ENCODE measurements around the gene CUEDC2. TPM values are rescaled to one million over a fixed set of nuclear protein-coding genes. Genes with fewer than 3 reads are reported as not detected.

Gene CUEDC2
- total RNA-seq, 1 donor from 2014 or later = 30.6 TPM

- DNase-seq (ENCODE audit: low read depth in 2 of 2) = no peak
These were observed 21.8 kb downstream of the CUEDC2 start for GRCh38 chr10:102410429-102411073.

- DNase-seq (ENCODE audit: low read depth in 2 of 2) = no peak
These were observed 22.6 kb downstream of the CUEDC2 start for GRCh38 chr10:102409604-102410428.

- peak in 1 of 2 donors; percentile 14 for DNase-seq (ENCODE audit: low read depth in 2 of 2)
These were observed 23.4 kb downstream of the CUEDC2 start for GRCh38 chr10:102408728-102409603.

DNA sequence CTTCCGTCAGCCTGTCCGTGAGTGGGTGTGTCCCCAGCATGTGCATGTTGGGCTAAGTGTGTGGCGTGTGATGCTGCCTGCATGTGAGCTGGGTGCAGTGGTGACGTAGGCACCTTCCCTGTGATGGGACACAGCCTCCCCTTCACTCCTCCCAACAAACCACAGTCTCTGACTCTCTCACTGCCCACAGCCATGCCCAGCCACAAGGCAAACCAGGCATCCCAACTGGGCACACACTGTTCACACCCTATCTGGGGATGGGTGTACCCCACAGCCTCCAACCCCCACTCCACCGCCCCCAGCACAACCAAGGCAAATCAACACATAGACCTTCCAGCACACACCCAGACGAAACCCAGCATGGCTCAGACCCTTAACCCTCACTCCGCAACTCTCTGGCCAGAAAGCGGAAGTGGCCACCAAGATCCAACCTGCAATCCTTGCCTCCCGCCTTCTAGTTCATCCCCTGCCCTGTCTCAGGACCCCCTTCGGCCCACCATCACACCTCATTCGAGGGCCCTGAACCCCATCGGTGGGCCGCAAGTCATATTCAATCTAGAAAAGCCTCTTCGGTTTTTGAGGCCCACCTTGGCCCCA, 24.1 kb downstream of the CUEDC2 start:
- DNase-seq (ENCODE audit: low read depth in 2 of 2) = no peak

DNA sequence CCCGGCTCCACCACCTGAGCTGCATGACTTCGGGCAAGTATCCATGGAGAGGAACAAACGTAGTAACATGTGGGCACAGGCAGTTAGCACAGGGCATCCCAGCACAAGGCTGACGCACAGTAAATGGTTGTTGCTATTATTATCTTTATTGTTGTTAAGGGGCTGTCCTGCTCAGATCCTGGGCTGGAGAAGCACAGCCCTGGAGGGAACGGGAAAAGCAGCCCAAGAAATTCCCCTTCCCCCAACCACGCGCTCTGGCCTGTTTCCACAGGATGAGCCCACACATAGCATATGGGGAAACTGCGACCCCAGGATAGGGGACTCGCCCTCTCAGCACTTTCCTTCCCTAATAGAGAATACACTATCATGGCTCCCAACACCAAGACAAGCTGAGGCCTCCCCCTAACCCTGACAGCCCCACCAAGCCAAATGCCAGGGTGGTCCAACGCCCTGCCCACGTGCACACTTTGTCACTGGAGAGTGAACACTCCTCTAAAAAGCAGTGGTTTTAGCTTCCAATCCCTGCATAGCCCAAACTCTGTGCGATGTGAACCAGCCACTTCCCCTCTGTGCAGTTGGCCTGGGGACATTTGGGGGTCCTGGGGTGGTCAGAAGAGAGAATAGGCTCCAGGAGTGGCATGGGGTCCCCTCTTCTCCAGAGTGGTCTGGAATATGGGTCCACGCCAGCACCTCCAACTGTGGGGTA, 24.8 kb downstream of the CUEDC2 start:
- DNase-seq (ENCODE audit: low read depth in 2 of 2) = no peak

- DNase-seq (ENCODE audit: low read depth in 2 of 2) = no peak
These were observed 25.6 kb downstream of the CUEDC2 start for GRCh38 chr10:102406815-102407214.

- no peak for DNase-seq (ENCODE audit: low read depth in 2 of 2)
These were observed 26.7 kb downstream of the CUEDC2 start for GRCh38 chr10:102405632-102406031.

GRCh38 chr10:102405108-102405571, 27.2 kb downstream of the CUEDC2 start:
- no peak for DNase-seq (ENCODE audit: low read depth in 2 of 2)

DNA sequence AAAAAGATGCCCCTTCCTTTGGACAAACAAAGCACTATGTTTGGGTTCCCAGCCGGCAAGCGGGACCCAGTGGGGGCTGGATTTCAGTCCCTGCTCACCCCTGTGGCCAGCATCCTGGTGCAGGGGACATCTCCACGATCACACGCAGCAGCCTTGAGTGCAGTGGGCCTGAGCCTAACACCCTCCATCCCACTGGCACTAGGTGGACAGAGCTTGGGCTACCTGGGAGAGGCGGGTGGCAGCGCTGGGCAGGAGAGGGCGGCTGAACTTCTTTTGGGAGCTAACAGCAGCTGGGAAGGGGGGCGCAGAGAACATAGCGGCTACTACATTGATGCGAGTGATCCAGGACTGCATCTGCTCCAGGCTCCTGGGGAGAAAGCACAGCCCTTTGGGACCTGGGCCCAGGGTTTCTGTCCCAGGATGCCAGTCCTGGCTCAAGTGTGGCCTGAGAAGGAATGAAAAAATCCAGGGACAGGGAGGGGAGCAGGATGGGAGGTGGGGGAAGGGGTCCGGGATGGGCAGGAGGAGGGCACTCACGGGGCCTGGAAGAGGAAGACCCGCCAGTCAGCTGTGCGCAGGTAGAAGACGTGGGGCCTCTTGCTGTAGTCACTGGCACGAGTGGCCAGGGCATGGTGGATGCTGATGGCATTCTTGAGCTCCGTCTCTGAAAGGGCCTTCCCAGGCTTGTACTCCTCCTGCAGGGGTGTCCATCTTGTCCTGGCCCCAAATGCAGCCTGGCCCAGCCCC, 27.8 kb downstream of the CUEDC2 start:
- DNase-seq (ENCODE audit: low read depth in 2 of 2) = no peak

- no peak for DNase-seq (ENCODE audit: low read depth in 2 of 2)
These were observed 29.3 kb downstream of the CUEDC2 start for GRCh38 chr10:102403115-102403514.

DNA sequence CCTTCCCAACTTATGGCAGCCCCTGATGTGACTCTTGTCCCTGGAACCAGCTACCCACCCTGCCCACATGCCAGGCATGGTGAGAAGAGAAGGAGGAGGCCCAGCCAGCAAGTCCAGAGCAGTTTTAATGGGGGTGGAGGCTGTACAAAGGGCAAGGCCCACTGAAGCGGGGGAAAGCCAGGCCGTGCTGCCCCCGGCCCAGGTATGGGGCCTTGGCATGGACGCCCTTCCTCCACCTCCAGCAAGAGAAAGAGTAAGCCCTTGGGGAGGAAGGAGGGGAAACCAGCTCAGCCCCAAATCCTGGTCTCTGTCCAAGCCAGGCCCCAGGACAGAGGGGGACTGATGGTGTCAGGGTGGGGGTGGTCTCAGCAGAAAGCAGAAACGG, 29.9 kb downstream of the CUEDC2 start:
- no peak for DNase-seq (ENCODE audit: low read depth in 2 of 2)

GRCh38 chr10:102401735-102402511, 30.5 kb downstream of the CUEDC2 start:
- DNase-seq (ENCODE audit: low read depth in 2 of 2) = no peak

GRCh38 chr10:102401342-102401654, 31.1 kb downstream of the CUEDC2 start:
- DNase-seq (ENCODE audit: low read depth in 2 of 2) = no peak

DNA sequence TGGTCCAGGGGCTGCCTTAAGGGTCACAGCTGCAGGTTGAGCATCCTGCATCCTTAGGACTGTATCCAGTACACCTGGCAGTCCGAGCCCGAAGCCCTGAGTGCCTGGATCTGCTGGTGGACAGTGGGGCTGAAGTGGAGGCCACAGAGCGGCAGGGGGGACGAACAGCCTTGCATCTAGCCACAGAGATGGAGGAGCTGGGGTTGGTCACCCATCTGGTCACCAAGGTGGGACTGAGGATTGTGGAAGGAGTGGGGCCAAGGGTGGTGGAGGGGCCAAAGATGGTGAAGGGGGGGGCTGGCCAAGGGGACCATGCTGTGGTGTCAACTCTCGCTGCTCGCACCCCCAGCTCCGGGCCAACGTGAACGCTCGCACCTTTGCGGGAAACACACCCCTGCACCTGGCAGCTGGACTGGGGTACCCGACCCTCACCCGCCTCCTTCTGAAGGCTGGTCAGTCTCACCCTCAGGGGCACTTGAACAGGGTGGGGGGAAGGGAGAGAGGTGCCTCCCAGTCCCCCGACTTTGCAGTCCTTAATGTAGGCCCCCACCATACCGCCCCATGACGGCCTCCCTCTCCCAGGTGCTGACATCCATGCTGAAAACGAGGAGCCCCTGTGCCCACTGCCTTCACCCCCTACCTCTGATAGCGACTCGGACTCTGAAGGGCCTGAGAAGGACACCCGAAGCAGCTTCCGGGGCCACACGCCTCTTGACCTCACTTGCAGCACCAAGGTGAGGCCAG, 31.6 kb downstream of the CUEDC2 start:
- no peak for DNase-seq (ENCODE audit: low read depth in 2 of 2)

- DNase-seq (ENCODE audit: low read depth in 2 of 2) = no peak
These were observed 32.3 kb downstream of the CUEDC2 start for GRCh38 chr10:102400076-102400475.

DNA sequence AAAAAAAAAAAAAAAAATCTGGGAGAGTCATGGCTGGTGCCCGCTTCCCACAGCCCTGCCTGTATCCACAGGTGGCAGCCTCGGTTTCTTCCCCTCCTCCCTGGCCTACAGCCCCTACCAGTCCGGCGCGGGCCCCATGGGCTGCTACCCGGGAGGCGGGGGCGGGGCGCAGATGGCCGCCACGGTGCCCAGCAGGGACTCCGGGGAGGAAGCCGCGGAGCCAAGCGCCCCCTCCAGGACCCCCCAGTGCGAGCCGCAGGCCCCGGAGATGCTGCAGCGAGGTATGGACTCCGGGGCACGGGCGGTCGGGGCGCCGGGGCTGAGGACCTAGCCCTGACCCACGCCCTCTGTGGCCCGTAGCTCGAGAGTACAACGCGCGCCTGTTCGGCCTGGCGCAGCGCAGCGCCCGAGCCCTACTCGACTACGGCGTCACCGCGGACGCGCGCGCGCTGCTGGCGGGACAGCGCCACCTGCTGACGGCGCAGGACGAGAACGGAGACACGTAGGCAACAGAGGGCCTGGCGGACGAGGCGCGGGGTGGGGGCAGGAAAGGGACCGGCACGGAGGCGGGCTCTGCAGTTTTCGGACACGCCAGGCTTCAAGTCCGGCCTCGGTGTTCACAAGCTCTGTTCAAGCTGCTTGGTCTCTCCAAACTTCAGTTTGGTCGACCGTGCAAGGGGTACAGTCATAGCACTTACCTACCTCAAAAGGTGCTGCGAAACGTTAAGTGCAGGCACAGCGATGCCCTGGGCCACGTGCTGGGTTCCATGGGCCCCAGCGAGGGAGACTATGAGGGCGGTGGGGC, 33.0 kb downstream of the CUEDC2 start:
- peak; percentile 63 to 86 for DNase-seq (ENCODE audit: low read depth in 2 of 2)

DNA sequence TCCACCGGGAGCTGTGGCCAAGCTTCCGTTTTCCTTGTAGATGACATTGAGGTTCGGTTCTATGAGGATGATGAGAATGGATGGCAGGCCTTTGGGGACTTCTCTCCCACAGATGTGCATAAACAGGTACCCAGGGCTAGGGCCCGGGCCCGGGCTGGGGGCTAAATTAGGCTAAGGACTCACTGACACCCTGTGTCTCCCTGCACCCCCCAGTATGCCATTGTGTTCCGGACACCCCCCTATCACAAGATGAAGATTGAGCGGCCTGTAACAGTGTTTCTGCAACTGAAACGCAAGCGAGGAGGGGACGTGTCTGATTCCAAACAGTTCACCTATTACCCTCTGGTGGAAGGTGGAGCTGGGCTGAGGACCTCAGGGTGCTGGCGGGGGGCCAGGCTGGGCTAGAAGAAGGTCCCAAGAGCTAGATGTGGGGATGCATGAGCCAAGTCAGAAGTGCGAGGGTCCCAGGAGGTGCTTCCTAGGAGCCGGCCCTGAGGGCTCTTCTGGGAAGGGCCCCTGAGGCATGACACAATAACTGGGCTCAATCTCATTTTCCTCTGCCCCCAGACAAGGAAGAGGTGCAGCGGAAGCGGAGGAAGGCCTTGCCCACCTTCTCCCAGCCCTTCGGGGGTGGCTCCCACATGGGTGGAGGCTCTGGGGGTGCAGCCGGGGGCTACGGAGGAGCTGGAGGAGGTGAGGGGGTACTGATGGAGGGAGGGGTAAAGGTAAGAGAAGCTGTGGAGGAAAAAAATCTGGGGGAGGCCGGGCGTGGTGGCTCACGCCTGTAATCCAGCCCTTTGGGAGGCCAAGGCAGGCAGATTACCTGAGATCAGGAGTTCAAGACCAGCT, 34.0 kb downstream of the CUEDC2 start:
- DNase-seq (ENCODE audit: low read depth in 2 of 2) = no peak

All from dermis microvascular lymphatic vessel endothelial cell (primary cell).